Panc1 (cell line): ENCODE data around the gene CD300LB.

Experiments
- CTCF ChIP-seq: fragments of 450-650 bp; IDR thresholded peaks from 2 replicates; pipeline ENCODE4 v1.5.1; 2017; ENCODE audit warnings: mild to moderate bottlenecking
- REST ChIP-seq, 2 experiments: IDR thresholded peaks; 2 replicates each; pipeline ENCODE4 v1.6.1; 2011 to 2012; ENCODE audit warnings: low read depth in 2 of 2, control low read depth in 1 of 2, low read length in 1 of 2, mild to moderate bottlenecking in 1 of 2, moderate library complexity in 1 of 2; ENCODE audit not compliant: insufficient read depth in 1 of 2

- no peak for TF ChIP-seq CTCF
- TF ChIP-seq REST (IDR thresholded peaks at IDR 0.05; ENCODE audit: insufficient read depth in 1 of 2, low read depth in 2 of 2, low read length in 1 of 2), result no peak
Measured at GRCh38 chr17:74522381-74523105, 8.7 kb downstream of the CD300LB start.
